HepG2 (cell line): Measurements from ENCODE around the gene IMMT. TPM values are rescaled to one million over a fixed set of nuclear protein-coding genes. Genes with fewer than 3 reads are reported as not detected.

Source experiments
- ATAC-seq: fragments of 200-7000 bp; cut with Tn5 transposase; 3 replicates; pipeline ENCODE4 v1.9.1; 2020; ENCODE audit warnings: mild to moderate bottlenecking, moderate library complexity
- BruUV-seq: library from RNA; stranded (reverse); fragments of 400-500 nt; replicated peaks from 2 replicates; lab custom pipeline; 2021; lab: Mats Ljungman, UMichigan
- CTCF ChIA-PET: fragments of 300-600 bp; formaldehyde crosslinking; extraction: SDS; loops from one replicate; lab custom pipeline; 2021; ENCODE audit warnings: low total read pairs, inconsistent platforms, low intra/inter-chr PET ratio; lab: Yijun Ruan, JAX
- POLR2A ChIA-PET: fragments of 350-600 bp; sonication (Branson Sonifier 250); formaldehyde crosslinking; loops from one replicate; lab custom pipeline; 2020; ENCODE audit warnings: antibody characterized with exemption, inconsistent platforms; lab: Yijun Ruan, JAX
- DNase-seq: peaks from one replicate; pipeline ENCODE4 v3.0.0-alpha.2; 2015; ENCODE audit warnings: low spot score
- FAIRE-seq: peaks from 3 replicates; lab custom pipeline; 2011; peaks lifted over from hg19 to GRCh38; lab: Jason Lieb, UNC
- H2AFZ ChIP-seq: one replicate; pipeline ENCODE4 v1.6.1; 2011; ENCODE audit warnings: low read length, inconsistent platforms
- H3K27ac ChIP-seq: fragments of 300-600 bp; 3 replicates; pipeline ENCODE4 v1.8.0; 2011; ENCODE audit warnings: mixed run types, mild to moderate bottlenecking, mixed read lengths, low read length, inconsistent platforms; ENCODE audit not compliant: insufficient read depth; ENCODE audit errors: extremely low read length
- H3K27me3 ChIP-seq, 2 experiments: fragments of 200-600 bp in 1 of 2; 2 replicates in 1 of 2; 3 replicates in 1 of 2; pipeline versions ENCODE4 v1.6.0 to v1.8.0; 2011; ENCODE audit warnings: low read length in 2 of 2, mild to moderate bottlenecking in 2 of 2, moderate library complexity in 2 of 2, inconsistent platforms in 1 of 2; ENCODE audit not compliant: insufficient read depth in 2 of 2, control insufficient read depth in 1 of 2
- H3K36me3 ChIP-seq, 2 experiments: fragments of 200-600 bp in 1 of 2; replicated peaks in 1 of 2; 2 replicates in 1 of 2; 3 replicates in 1 of 2; pipeline versions ENCODE4 v1.5.1 to v1.8.0; 2011; ENCODE audit warnings: low read length in 2 of 2, inconsistent platforms in 1 of 2; ENCODE audit not compliant: insufficient read depth in 2 of 2, control insufficient read depth in 1 of 2
- H3K4me1 ChIP-seq: 2 replicates; pipeline ENCODE4 v1.5.1; 2012; ENCODE audit warnings: low read length, inconsistent platforms; ENCODE audit not compliant: insufficient read depth
- H3K4me2 ChIP-seq: 2 replicates; pipeline ENCODE4 v1.6.0; 2011; ENCODE audit warnings: low read depth, low read length, inconsistent platforms
- H3K4me3 ChIP-seq, 3 experiments: fragments of 200-600 bp in 1 of 3; sonication (generic), shearing (Covaris generic) in 1 of 3; replicated peaks in 1 of 3; 2 replicates each; pipeline ENCODE4 v1.5.1; 2011 to 2016; ENCODE audit warnings: low read length in 3 of 3, inconsistent platforms in 2 of 3, low read depth in 2 of 3, mild to moderate bottlenecking in 2 of 3, control low read depth in 1 of 3, mixed read lengths in 1 of 3; ENCODE audit not compliant: insufficient read depth in 1 of 3
- H3K79me2 ChIP-seq: one replicate; pipeline ENCODE4 v1.6.1; 2011; ENCODE audit warnings: low read length, inconsistent platforms; ENCODE audit not compliant: insufficient read depth
- H3K9ac ChIP-seq: 2 replicates; pipeline ENCODE4 v1.6.0; 2011; ENCODE audit warnings: mild to moderate bottlenecking, low read depth, low read length, inconsistent platforms; ENCODE audit not compliant: insufficient read depth
- H3K9me3 ChIP-seq: 2 replicates; pipeline ENCODE4 v1.5.1; 2012; ENCODE audit warnings: mild to moderate bottlenecking, low read length
- H4K20me1 ChIP-seq: 2 replicates; pipeline ENCODE4 v1.6.0; 2011; ENCODE audit warnings: inconsistent platforms, mild to moderate bottlenecking, low read length, moderate library complexity; ENCODE audit not compliant: insufficient read depth
- CBFB ChIP-seq: sonication (generic); formaldehyde crosslinking; IDR thresholded peaks from 2 replicates; pipeline ENCODE4 v1.4.0; 2020; ENCODE audit warnings: missing genetic modification reagents
- CEBPB ChIP-seq: IDR thresholded peaks from 2 replicates; pipeline ENCODE4 v1.6.1; 2011; ENCODE audit warnings: low read depth, low read length, improper control_type of control experiment, borderline replicate concordance
- HIVEP1 ChIP-seq: sonication (generic); formaldehyde crosslinking; IDR thresholded peaks from 2 replicates; pipeline ENCODE4 v1.4.0; 2020; ENCODE audit warnings: mild to moderate bottlenecking, missing genetic modification reagents
- RBM22 ChIP-seq: fragments of 200-400 bp; formaldehyde crosslinking; optimal IDR thresholded peaks from 2 replicates; pipeline ENCODE3; 2017; ENCODE audit warnings: mild to moderate bottlenecking, low read length, moderate library complexity
- SKIL ChIP-seq: sonication (generic); formaldehyde crosslinking; IDR thresholded peaks from 2 replicates; pipeline ENCODE4 v1.8.0; 2022; ENCODE audit warnings: missing genetic modification reagents, mild to moderate bottlenecking, moderate library complexity, borderline replicate concordance
- SNAPC5 ChIP-seq: sonication (generic); formaldehyde crosslinking; IDR thresholded peaks from 2 replicates; pipeline ENCODE4 v1.8.1; 2023; ENCODE audit warnings: mild to moderate bottlenecking, missing genetic modification reagents, borderline replicate concordance
- SSRP1 ChIP-seq: IDR thresholded peaks from 2 replicates; pipeline ENCODE4 v1.6.1; 2016; ENCODE audit warnings: control low read depth
- ZNF746 ChIP-seq: sonication (generic); formaldehyde crosslinking; IDR thresholded peaks from 2 replicates; pipeline ENCODE4 v1.8.0; 2022; ENCODE audit warnings: mild to moderate bottlenecking, missing genetic modification reagents
- ZSCAN29 ChIP-seq: sonication (generic); formaldehyde crosslinking; conservative IDR thresholded peaks from 2 replicates; pipeline ENCODE4 v1.4.0; 2020; ENCODE audit warnings: mild to moderate bottlenecking, missing genetic modification reagents
- WGBS: methylation state at CpG from one replicate; pipeline ENCODE4 v1.1.6; 2017; ENCODE audit warnings: low lambda C conversion rate; 5-methylcytosine and 5-hydroxymethylcytosine counted together
- in situ Hi-C: cut with HindIII; loops from 2 replicates; pipeline ENCODE4 v1.10.0; 2017; ENCODE audit warnings: low pct_unique_long_range_greater_than_20kb; ENCODE audit not compliant: extremely low pct_ligation_motif_present
- intact Hi-C: fragments of 100-400 bp; cut with micrococcal nuclease; formaldehyde crosslinking; loops from one replicate; pipeline ENCODE4 v1.10.0; 2022; ENCODE audit not compliant: unreplicated experiment
- polyA plus RNA-seq, 8 experiments: library from polyadenylated mRNA; depleted of rRNA in 3 of 8; stranded (reverse) in 7 of 8; unstranded in 1 of 8; fragments of >200 nt; fragmentation: Illumina TruSeq in 4 of 8; extraction: Trizol in 4 of 8; gene quantifications; 2 replicates each; pipeline versions ENCODE4 v1.2.1 to v1.2.3, GENCODE V29; 2011 to 2016; ENCODE audit warnings: low read depth in 4 of 8, missing spikeins in 1 of 8, mixed read lengths in 1 of 8; ENCODE audit not compliant: insufficient read depth in 1 of 8
- total RNA-seq, 5 experiments: library from RNA; depleted of rRNA; stranded (reverse); fragments of >200 nt; fragmentation: Illumina TruSeq; extraction: Trizol; gene quantifications; 2 replicates each; pipeline ENCODE4 v1.2.3, GENCODE V29; 2016; ENCODE audit warnings: low read depth in 1 of 5

Gene IMMT
- total and polyA plus RNA-seq, 2 of the 13 experiments (the other 11 are each of a cell fraction or from before 2014, with no cell fraction given), result 63.5 to 119 TPM

- Histone ChIP-seq H3K9ac (no peak overlapping the region), H3K4me1 (peaks cover 20% of the 10 kb centered on the region), H3K9me3 (no peaks in the 10 kb centered on the region), H3K27ac (no peak overlapping the region), H4K20me1 (no peaks in the 10 kb centered on the region), H3K4me2 (no peak overlapping the region), H3K79me2 (no peaks in the 10 kb centered on the region), H2AFZ (no peak overlapping the region), H3K27me3 (no peaks in the 10 kb centered on the region), H3K4me3 (no peak overlapping the region), H3K36me3 (peaks cover 22 to 69% of the 10 kb centered on the region in 2 experiments)
- intact Hi-C loops, result loop anchor here (5.0 kb wide), 1 partner anchor 37 kb away; the partner anchor contains the start of genes POLR1A and PTCD3
- WGBS, result 98% methylated on average over 14 of the region's 14 CpGs
- TF ChIP-seq SNAPC5 (CRISPR knock-in tag) (no peak), ZSCAN29 (CRISPR knock-in tag) (no peak), SKIL (CRISPR knock-in tag) (no peak), RBM22 (peak; percentile 71), CEBPB (no peak), SSRP1 (CRISPR knock-in tag) (peak; percentile 25; the same call in 1 of the 2 replicates), CBFB (no peak), HIVEP1 (CRISPR knock-in tag) (no peak), ZNF746 (CRISPR knock-in tag) (no peak)
- DNase-seq (no peak), ATAC-seq (peak; percentile 8), FAIRE-seq (no peak)
- in situ Hi-C loops, result no loop called here
- ChIA-PET POLR2A (interaction anchor here (1.5 kb wide), 1 partner anchor 15 kb away, joined by 3 read pairs; no protein-coding TSS in a partner anchor), CTCF (no interaction called here)
- BruUV-seq, result TSS peak; percentile 48
Measured at GRCh38 chr2:86143926-86144685, 51.2 kb downstream of the IMMT start.
